ENCODE results near the gene PRKD1. TPM values are rescaled to one million over a fixed set of nuclear protein-coding genes. Genes with fewer than 3 reads are reported as not detected.

Gene PRKD1
- total RNA-seq, 6 experiments from 2014 or later = 0.74 to 6.2 (median 2.2) TPM

- H3K27me3 ChIP-seq = no peaks in the 10 kb centered on the region
- H3K36me3 ChIP-seq = no peaks in the 10 kb centered on the region
- TF ChIP-seq CTCF (IDR thresholded peaks at IDR 0.05) (no peak), POLR2A (IDR thresholded peaks at IDR 0.05) (no peak)
- WGBS (ENCODE audit: insufficient coverage, low coverage, low lambda C conversion rate, missing lambda C conversion rate) = 24% methylated on average over 3 of the region's 3 CpGs
- intact Hi-C loops (cut with DNase I) = no loop called here
- ATAC-seq (no peak), DNase-seq (no peak)
- no peaks in the 10 kb centered on the region for H3K9me3 ChIP-seq
- H3K4me3 ChIP-seq = no peak overlapping the region
- no peaks in the 10 kb centered on the region for H3K4me1 ChIP-seq
- H3K27ac ChIP-seq = no peak overlapping the region
Measured at GRCh38 chr14:29757711-29758233, 169.9 kb downstream of the PRKD1 start.

- H3K27me3 ChIP-seq = no peaks in the 10 kb centered on the region
- H3K4me1 ChIP-seq = no peaks in the 10 kb centered on the region
- DNase-seq (no peak), ATAC-seq (no peak)
- H3K27ac ChIP-seq = no peak overlapping the region
- no peaks in the 10 kb centered on the region for H3K9me3 ChIP-seq
- no peaks in the 10 kb centered on the region for H3K36me3 ChIP-seq
- TF ChIP-seq CTCF (IDR thresholded peaks at IDR 0.05) (no peak), POLR2A (IDR thresholded peaks at IDR 0.05) (no peak)
- 30% methylated on average over 1 of the region's 1 CpG for WGBS (ENCODE audit: insufficient coverage, low coverage, low lambda C conversion rate, missing lambda C conversion rate)
- intact Hi-C loops (cut with DNase I) = no loop called here
- no peak overlapping the region for H3K4me3 ChIP-seq
Measured at GRCh38 chr14:29757188-29757680, 170.4 kb downstream of the PRKD1 start.

GRCh38 chr14:29756019-29756385 lies 171.6 kb downstream of the PRKD1 start:
- whole genome bisulfite sequencing (ENCODE audit: insufficient coverage, low coverage, low lambda C conversion rate, missing lambda C conversion rate) = 67% methylated on average over 1 of the region's 1 CpG
- H3K9me3 ChIP-seq = no peaks in the 10 kb centered on the region
- no peaks in the 10 kb centered on the region for H3K4me1 ChIP-seq
- H3K4me3 ChIP-seq = no peak overlapping the region
- H3K27ac ChIP-seq = no peak overlapping the region
- no peak for DNase-seq
- intact Hi-C loops (cut with DNase I) = no loop called here
- H3K36me3 ChIP-seq = no peaks in the 10 kb centered on the region
- TF ChIP-seq POLR2A (IDR thresholded peaks at IDR 0.05) = no peak
- no peak for TF ChIP-seq CTCF (IDR thresholded peaks at IDR 0.05)
- H3K27me3 ChIP-seq = no peaks in the 10 kb centered on the region
- no peak for ATAC-seq

- no peak for DNase-seq
- Histone ChIP-seq H3K36me3 (no peaks in the 10 kb centered on the region), H3K27ac (no peak overlapping the region), H3K4me3 (no peak overlapping the region), H3K4me1 (no peaks in the 10 kb centered on the region), H3K27me3 (no peaks in the 10 kb centered on the region), H3K9me3 (no peaks in the 10 kb centered on the region)
- intact Hi-C loops (cut with DNase I) = no loop called here
- peak in 2 of 4 donors; percentile 65 to 70 for ATAC-seq
- WGBS (ENCODE audit: insufficient coverage, low coverage, low lambda C conversion rate, missing lambda C conversion rate) = 13% methylated on average over 4 of the region's 4 CpGs
- TF ChIP-seq POLR2A (IDR thresholded peaks at IDR 0.05) (no peak), CTCF (IDR thresholded peaks at IDR 0.05) (no peak)
Measured at GRCh38 chr14:29755311-29756018, 172.2 kb downstream of the PRKD1 start.

Data from right lobe of liver (tissue), 6 donors.